HG02588 (cell line): ENCODE results near the gene NOMO2.
"Not testable (repeated sequence)": the region's sequence is repeated elsewhere in the genome, so short reads cannot be mapped to it uniquely, and the experiment has no call there.

Experiments
- ATAC-seq: cut with Tn5 transposase; IDR thresholded peaks from one replicate; pipeline ENCODE4 v1.9.1; 2021; ENCODE audit warnings: mild to moderate bottlenecking, moderate library complexity; ENCODE audit not compliant: unreplicated experiment

NOMO2 gene, protein sequence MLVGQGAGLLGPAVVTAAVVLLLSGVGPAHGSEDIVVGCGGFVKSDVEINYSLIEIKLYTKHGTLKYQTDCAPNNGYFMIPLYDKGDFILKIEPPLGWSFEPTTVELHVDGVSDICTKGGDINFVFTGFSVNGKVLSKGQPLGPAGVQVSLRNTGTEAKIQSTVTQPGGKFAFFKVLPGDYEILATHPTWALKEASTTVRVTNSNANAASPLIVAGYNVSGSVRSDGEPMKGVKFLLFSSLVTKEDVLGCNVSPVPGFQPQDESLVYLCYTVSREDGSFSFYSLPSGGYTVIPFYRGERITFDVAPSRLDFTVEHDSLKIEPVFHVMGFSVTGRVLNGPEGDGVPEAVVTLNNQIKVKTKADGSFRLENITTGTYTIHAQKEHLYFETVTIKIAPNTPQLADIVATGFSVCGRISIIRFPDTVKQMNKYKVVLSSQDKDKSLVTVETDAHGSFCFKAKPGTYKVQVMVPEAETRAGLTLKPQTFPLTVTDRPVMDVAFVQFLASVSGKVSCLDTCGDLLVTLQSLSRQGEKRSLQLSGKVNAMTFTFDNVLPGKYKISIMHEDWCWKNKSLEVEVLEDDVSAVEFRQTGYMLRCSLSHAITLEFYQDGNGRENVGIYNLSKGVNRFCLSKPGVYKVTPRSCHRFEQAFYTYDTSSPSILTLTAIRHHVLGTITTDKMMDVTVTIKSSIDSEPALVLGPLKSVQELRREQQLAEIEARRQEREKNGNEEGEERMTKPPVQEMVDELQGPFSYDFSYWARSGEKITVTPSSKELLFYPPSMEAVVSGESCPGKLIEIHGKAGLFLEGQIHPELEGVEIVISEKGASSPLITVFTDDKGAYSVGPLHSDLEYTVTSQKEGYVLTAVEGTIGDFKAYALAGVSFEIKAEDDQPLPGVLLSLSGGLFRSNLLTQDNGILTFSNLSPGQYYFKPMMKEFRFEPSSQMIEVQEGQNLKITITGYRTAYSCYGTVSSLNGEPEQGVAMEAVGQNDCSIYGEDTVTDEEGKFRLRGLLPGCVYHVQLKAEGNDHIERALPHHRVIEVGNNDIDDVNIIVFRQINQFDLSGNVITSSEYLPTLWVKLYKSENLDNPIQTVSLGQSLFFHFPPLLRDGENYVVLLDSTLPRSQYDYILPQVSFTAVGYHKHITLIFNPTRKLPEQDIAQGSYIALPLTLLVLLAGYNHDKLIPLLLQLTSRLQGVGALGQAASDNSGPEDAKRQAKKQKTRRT

DNA sequence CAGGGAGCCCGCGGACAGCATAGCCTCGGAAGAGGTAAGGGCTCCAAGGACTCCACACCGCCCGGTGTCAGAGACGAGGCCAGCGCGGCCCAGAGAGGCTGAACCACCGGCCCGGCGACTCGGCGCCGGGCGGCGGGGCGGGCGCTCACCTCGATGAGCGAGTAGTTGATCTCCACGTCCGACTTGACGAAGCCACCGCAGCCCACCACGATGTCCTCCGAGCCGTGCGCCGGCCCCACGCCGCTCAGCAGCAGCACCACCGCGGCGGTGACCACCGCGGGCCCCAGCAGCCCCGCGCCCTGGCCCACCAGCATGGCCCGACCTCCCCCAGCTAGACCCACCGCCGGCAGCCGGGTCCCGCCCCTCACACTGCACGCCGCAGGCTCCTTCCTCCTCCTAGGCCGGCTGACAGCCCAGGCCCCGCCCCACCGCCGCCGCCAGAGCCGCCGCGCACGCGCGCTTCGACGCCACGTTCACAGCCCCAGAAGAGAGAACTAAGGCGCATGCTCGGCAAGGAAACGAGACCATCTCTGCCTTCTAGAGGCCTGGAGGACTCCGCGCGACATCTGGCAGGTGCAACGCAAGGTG is at the start of gene NOMO2:
TSS of gene NOMO2 (minus strand) at position 371 of the 588 bp plus-strand sequence. CDS start at position 314, 57 bp downstream.
- ATAC-seq, result peak; percentile 92

DNA sequence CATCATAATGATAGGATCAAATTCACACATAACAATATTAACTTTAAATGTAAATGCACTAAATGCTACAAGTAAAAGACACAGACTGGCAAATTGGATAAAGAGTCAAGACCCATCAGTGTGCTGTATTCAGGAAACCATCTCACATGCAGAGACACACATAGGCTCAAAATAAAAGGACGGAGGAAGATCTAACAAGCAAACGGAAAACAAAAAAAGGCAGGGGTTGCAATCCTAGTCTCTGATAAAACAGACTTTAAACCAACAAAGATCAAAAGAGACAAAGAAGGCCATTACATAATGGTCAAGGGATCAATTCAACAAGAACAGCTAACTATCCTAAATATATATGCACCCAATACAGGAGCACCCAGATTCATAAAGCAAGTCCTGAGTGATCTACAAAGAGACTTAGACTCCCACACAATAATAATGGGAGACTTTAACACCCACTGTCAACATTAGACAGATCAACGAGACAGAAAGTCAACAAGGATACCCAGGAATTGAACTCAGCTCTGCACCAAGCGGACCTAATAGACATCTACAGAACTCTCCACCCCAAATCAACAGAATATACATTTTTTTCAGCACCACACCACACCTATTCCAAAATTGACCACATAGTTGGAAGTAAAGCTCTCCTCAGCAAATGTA is 48.4 kb upstream of the NOMO2 start:
- ATAC-seq, result not testable (repeated sequence)

DNA sequence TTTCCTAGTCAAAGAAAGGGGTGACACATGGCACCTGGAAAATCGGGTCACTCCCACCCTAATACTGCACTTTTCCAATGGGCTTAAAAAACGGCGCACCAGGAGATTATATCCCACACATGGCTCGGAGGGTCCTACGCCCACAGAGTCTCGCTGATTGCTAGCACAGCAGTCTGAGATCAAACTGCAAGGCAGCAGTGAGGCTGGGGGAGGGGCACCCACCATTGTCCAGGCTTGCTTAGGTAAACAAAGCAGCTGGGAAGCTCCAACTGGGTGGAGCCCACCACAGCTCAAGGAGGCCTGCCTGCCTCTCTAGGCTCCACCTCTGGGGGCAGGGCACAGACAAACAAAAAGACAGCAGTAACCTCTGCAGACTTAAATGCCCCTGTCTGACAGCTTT is 46.4 kb upstream of the NOMO2 start:
- not testable (repeated sequence) for ATAC-seq

DNA sequence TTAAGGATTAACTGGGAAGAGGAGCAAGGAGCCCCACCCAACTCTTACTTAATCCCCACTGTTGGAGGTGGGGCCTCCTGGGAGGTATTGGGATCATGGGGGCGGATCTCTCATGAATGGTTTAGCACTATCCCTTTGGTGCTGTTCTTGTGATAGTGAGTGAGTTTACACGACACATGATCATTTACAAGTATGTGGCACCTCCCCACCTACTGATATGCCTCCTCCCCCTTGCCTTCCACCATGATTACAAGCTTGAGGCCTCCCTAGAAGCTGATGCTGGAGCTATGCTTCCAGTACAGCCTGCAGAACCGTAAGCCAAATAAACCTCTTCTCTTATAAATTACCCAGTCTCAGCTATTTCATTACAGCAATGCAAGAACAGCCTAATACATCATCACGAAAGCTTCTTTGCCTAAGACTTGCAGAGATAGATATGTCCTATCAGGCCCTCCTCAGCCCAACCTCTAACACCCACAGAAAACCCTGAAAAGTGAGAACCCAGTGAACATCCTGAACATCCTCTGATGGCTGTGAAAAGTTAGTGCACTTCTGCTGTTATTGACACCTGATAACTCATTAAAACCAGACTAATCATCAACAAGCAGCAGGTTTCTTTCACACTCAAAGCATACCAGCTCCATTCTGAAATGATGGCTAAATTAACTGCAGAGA is 41.8 kb upstream of the NOMO2 start:
- ATAC-seq, result not testable (repeated sequence)

GRCh38 chr16:18598582-18598981 is 36.7 kb upstream of the NOMO2 start:
- not testable (repeated sequence) for ATAC-seq

- not testable (repeated sequence) for ATAC-seq
Measured at GRCh38 chr16:18597734-18598133, 35.8 kb upstream of the NOMO2 start.

DNA sequence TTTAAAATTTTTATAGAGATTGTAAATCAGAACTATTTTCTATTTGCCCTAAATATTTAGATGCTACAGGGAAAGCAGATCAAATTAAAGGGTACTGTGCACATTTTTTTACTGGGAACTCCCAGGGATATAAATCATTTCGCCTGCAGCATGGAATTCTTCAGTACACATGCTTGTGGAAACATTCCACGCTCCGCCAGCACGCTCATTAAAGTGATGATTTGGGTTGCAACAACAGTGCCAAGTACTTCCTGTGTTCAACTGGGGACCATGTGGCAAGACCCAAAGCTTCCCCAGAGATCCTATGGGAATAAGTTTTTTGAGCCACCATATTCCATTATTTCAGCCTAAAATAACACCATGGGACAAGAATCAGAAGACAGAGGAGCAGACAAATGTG is 35.4 kb upstream of the NOMO2 start:
- not testable (repeated sequence) for ATAC-seq

GRCh38 chr16:18595796-18596195 is 33.9 kb upstream of the NOMO2 start:
- not testable (repeated sequence) for ATAC-seq

- ATAC-seq, result not testable (repeated sequence)
Measured at GRCh38 chr16:18594880-18595279, 33.0 kb upstream of the NOMO2 start.

DNA sequence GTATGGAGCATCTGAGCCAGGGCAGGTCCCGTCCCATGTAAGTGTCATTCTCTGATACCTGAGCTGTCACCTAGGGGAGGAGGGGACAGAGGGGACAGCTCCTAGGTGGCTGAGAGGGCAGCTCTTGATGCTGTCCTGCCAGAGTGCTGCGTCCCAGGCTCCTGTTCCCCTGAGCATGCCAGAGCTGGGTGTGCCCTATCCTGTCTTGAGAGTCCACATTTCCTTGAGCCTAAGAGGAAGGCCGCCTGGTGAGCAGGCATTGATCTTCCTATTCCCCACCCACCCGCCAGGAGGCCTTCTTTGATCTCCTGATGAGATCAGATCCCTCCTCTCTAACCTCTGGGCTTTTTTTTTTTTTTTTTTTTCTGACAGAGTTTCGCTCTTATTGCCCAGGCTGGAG is 32.0 kb upstream of the NOMO2 start:
- not testable (repeated sequence) for ATAC-seq

DNA sequence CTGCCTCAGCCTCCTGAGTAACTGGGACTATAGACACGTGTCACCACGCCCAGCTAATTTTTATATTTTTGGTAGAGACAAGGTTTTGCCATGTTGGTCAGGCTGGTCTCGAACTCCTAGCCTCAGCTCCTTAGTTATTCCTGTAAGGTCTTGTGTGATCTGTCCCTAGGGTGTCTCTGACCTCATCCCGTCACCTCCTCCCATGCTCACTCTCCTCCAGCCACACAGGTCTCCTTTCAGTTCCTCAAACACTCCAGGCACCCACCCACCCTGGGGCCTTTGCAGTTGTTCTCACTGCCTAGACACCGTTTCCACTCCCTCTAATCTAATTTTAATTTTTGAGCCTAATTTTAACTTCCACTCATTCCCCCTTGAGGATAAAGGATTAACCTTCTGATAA is 31.1 kb upstream of the NOMO2 start:
- ATAC-seq, result not testable (repeated sequence)

GRCh38 chr16:18591908-18592307 is 30.0 kb upstream of the NOMO2 start:
- ATAC-seq, result not testable (repeated sequence)

GRCh38 chr16:18591441-18591840 is 29.5 kb upstream of the NOMO2 start:
- not testable (repeated sequence) for ATAC-seq

DNA sequence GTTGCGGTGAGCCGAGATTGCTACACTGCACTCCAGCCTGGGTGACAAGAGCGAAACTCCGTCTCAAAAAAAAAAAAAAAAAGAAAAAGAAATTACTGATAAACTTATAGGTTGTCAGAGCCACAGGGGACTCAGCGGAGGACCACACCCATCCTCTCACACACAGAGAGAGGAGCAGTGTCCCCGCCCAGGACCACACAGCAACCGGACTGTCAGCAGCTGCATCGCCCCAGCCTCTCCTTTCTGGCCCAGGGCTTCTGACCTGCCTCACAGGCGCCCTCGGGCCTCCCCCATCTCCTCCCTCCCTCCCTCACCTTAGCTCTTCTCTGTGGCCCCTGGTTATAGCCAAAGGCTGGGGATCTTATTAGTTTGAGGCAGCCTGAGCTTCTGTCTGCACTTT is 27.9 kb upstream of the NOMO2 start:
- ATAC-seq, result not testable (repeated sequence)

DNA sequence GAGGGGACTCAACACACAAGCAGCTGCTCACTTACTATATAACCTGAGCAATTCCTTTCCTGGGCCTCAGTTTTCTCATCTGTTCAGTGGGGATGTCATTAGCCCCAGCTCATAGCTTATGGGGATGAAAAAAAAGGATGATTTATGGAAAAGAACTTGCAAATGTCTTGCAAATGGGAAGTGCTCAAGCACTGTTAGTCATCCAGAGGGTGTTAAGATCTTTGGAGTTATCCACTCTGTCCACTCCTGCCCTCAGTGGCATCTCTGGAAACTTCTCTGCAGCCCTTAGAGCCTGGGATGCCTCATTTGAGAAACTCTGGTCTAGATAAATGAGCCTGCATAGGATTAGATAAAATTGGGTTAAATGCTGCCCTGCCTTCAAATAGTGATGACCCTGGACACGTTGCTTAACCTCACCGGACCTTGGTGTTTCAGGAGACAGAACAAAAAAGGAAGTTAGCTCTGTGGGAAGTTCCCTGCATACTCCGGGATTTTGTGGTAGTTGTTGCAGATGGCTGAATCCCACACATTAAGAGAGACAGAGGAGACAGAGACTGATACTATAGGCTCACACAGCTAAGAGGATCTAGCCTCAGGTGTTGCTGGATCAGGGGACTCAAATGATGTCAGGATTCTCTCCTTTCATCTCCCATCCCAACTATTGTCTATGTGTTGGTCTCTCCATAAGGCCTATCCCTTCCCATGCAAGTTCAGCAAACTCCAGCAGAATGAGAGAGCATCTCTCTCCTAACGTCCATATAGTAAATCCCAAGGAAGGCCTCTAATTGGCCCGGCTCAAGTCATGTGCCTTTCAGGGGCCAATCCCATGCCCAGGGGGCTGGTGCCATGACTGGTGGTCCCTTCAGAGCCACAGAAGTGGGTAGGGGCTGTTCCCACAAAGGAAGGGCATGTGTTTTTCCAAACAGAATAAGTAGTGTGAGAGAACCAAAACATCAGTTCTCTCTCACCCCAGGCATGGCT is 25.0 kb upstream of the NOMO2 start:
- not testable (repeated sequence) for ATAC-seq

- not testable (repeated sequence) for ATAC-seq
Measured at GRCh38 chr16:18585789-18586188, 23.9 kb upstream of the NOMO2 start.

GRCh38 chr16:18582902-18583301 is 21.0 kb upstream of the NOMO2 start:
- ATAC-seq, result no peak

- ATAC-seq, result not testable (repeated sequence)
Measured at GRCh38 chr16:18580396-18580795, 18.5 kb upstream of the NOMO2 start.
